A549 (cell line): ENCODE measurements around the gene SEC23IP.

Source experiments
- BCL3 ChIP-seq: fragments of >200 bp; sonication (Bioruptor Twin); formaldehyde crosslinking; IDR thresholded peaks from 3 replicates; pipeline ENCODE4 v1.6.1; 2016
- BHLHE40 ChIP-seq: IDR thresholded peaks from 2 replicates; pipeline ENCODE4 v1.6.1; 2012; ENCODE audit warnings: low read depth, low read length, inconsistent platforms
- CEBPB ChIP-seq, 2 experiments: fragments of >200 bp in 1 of 2; sonication (Bioruptor Twin) in 1 of 2; formaldehyde crosslinking in 1 of 2; IDR thresholded peaks; 2 replicates each; pipeline ENCODE4 v1.6.1; 2012 to 2016
- CTCF ChIP-seq: fragments of >200 bp; sonication (Bioruptor Twin); formaldehyde crosslinking; IDR thresholded peaks from 3 replicates; pipeline ENCODE4 v1.5.1; 2016
- EP300 ChIP-seq, 2 experiments: fragments of >200 bp; sonication (Bioruptor Twin); formaldehyde crosslinking; IDR thresholded peaks; 2 replicates in 1 of 2; 3 replicates in 1 of 2; pipeline ENCODE4 v1.6.1; 2016 to 2017
- HMGXB4 ChIP-seq: fragments of 250-450 bp; sonication (Bioruptor Pico); IDR thresholded peaks from 2 replicates; pipeline ENCODE4 v1.5.0; 2021; ENCODE audit warnings: mild to moderate bottlenecking, moderate library complexity, borderline replicate concordance
- MYC ChIP-seq: IDR thresholded peaks from 2 replicates; pipeline ENCODE4 v1.6.1; 2012; ENCODE audit warnings: mild to moderate bottlenecking, inconsistent platforms, low read length, improper control_type of control experiment, borderline replicate concordance
- POLR2A ChIP-seq: IDR thresholded peaks from 2 replicates; pipeline ENCODE4 v1.6.1; 2012; ENCODE audit warnings: mild to moderate bottlenecking, low read length
- RARB ChIP-seq: fragments of 250-450 bp; sonication (Bioruptor Pico); IDR thresholded peaks from 2 replicates; pipeline ENCODE4 v1.8.0; 2021; ENCODE audit warnings: mild to moderate bottlenecking, moderate library complexity
- SMC3 ChIP-seq: fragments of >200 bp; sonication (Bioruptor Twin); formaldehyde crosslinking; IDR thresholded peaks from 3 replicates; pipeline ENCODE4 v1.6.1; 2018; ENCODE audit warnings: inconsistent platforms

GRCh38 chr10:119878524-119878923 is 14.0 kb upstream of the SEC23IP start:
- TF ChIP-seq POLR2A (no peak), BHLHE40 (no peak), CTCF (no peak), CEBPB (IDR thresholded peaks at IDR 0.05) (no peak), MYC (no peak), BCL3 (no peak), SMC3 (no peak), EP300 (IDR thresholded peaks at IDR 0.05) (no peak), RARB (CRISPR knock-in tag) (no peak), HMGXB4 (CRISPR knock-in tag) (no peak)
